Stimulated activated CD8-positive, alpha-beta memory T cell treated with anti-CD3 and anti-CD28 coated beads, Interleukin-4, amount 100 ng/mL, for 48 hours (primary cell): Measurements from ENCODE around the gene VEGFB.

ENCODE experiments used
- DNase-seq: peaks from one replicate; pipeline ENCODE4 v3.0.0-alpha.2; 2020

The VEGFB gene

GRCh38 chr11:64247729-64248531, 13.5 kb downstream of the VEGFB start:
- no peak for DNase-seq

- no peak for DNase-seq
Measured at GRCh38 chr11:64248578-64248977, 14.2 kb downstream of the VEGFB start.

- DNase-seq, result no peak
Measured at GRCh38 chr11:64249038-64249437, 14.7 kb downstream of the VEGFB start.

DNA sequence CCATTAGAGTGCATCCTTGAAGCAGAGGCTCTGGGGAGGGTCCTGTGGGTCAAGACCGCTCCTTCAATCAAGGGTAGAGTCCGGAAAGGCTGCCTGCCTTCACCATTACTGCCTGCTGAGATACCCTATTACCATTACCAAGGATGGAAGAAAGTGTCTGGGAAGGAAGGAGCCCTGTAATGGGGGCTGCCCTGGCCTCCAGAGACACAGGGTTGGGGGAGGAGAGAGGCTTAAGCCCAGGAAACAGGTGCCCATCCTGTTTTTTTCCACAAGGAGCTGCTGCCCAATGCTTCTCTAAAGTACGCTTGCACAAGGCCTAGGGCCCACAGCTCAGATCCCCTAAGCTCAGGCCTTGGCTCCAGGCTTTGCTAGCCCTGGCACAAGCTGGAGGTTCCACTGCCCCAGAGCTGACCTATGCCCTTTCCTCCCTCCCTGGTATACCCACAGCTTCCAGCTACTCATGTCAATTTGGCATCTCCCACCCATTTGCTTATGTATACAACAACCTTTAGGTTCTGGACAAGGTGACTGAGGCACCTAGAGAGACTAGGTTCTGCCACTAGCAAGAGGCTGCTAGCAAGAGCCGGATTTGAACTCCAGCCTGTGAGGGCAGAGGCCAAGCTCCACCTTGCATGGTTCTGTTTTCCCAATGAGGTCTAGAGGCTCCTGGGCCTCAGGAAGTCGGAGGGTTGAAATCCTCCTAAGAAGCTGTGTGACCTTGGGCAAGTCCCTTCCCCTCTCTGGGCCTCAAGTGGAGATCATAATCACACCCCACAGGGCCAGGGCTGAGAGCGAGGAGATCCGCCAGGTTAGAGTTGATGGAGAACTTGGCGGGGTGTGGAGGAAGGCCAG, 15.4 kb downstream of the VEGFB start:
- no peak for DNase-seq

DNA sequence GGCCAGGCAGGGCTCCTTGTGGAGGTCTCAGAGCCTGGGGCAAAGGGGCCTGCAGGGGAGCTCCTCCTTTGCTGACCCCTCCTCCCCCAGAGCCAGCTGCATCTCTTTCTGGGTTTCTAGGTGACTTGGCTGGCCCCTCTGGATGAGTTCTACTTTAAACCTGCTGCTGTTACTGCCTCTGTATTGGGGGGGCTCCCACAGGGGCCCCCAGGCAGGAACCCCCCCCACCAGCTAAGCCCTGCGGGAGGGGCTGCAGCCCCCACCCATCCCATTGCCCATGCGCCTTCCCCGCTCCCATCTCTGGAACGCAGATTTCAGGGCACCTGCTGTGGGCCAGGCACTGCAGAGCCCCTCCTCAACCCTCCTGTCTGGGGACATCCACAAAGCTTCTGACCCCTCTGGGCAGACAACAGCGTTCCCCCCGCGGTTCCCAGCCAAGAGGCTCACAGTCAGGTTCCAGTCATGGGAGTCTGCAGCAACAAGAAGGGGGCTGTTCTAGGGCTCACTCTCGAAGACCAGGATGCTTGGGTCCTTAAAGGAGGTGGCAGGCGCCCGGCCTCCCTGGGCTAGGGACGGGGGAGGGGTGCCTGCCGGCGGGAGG, 16.1 kb downstream of the VEGFB start:
- no peak for DNase-seq

- peak; percentile 78 for DNase-seq
Measured at GRCh38 chr11:64251016-64251752, 16.8 kb downstream of the VEGFB start, which contains the start of gene PLCB3. TSS of gene PLCB3 (plus strand) at chr11:64251530. CDS start at chr11:64251650, 120 bp downstream.

- no peak for DNase-seq
Measured at GRCh38 chr11:64251753-64252002, 17.3 kb downstream of the VEGFB start.

DNA sequence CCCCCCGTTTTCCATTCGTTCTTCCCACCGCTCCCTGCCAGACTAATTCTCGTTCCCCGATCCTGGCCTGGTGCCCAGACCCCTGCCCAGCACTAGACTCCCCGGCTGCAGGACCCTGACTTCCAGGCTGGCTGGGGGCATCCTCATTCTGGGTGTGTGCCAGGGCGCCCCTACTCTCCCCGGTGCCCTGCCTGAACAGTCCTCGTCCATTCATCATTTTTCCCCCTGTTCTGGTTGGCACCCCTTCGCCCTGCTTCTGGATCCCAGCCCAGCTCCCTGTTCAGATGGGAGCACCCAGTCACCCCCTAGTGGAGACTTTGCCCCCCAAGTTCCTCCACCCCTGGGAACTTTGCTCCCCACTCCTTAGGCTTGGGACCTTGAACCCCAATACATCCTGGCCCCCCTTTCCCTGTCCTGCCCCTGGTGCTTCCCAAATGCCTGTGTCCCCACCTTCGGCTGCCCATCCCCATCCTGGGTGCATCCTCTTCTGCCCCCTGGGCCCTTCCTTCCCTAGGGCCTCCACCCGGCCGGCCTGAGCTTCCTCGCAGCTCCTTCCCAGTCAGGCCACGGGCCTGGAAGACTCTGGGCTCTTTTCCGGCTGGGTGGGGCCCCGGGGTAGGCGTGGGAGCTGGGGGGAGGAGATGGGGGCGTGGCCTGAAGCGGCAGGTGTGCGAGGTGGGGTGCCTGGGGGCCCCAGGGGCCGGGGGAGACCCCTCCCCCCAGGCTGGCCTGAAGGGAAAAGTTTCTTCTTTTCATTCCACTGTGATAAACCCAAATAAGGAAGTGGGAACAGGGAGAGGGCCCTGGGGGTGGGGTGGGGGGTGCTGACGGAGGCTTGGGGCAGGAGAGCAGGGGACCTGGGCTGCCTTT, 17.9 kb downstream of the VEGFB start:
- peak; percentile 62 for DNase-seq

DNA sequence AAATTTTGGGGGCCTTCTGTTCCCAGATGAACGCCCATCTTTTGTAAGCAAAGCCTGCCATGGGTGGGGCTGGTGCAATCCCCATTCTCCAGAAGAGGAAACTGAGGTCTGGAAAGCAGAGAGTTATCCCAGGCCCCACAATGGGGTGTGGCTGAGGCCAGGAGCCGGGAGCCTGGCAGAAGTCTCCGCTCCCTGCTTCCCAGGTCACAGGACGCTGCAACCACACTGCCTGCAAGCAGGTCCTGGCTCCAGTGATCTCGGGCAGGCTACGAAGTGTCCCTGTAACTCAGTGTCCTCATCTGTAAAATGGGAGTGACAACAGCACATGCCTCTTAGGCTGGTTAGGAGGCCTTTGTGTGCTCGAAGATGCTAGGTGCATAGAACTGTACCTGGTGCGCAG, 18.7 kb downstream of the VEGFB start:
- DNase-seq, result no peak

GRCh38 chr11:64253481-64253880, 19.1 kb downstream of the VEGFB start:
- DNase-seq, result no peak

DNA sequence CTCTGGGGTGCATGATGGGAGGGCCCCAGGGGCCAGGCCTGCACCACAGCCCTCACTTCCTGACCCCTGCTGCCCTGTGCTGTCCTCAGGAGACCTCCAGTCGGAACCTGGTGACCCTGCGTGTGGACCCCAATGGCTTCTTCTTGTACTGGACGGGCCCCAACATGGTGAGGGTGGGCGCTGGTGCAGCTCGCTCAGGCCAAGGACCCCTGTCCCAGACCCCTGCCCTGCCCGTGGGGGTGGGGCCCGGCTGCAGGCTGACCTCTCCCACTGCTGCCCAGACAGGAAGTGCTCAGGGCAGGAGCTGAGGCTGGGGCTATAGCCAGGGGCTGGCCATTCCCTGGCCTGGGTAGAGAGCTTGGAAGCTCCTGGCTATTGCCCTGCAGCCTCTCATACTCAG, 19.9 kb downstream of the VEGFB start:
- no peak for DNase-seq

DNA sequence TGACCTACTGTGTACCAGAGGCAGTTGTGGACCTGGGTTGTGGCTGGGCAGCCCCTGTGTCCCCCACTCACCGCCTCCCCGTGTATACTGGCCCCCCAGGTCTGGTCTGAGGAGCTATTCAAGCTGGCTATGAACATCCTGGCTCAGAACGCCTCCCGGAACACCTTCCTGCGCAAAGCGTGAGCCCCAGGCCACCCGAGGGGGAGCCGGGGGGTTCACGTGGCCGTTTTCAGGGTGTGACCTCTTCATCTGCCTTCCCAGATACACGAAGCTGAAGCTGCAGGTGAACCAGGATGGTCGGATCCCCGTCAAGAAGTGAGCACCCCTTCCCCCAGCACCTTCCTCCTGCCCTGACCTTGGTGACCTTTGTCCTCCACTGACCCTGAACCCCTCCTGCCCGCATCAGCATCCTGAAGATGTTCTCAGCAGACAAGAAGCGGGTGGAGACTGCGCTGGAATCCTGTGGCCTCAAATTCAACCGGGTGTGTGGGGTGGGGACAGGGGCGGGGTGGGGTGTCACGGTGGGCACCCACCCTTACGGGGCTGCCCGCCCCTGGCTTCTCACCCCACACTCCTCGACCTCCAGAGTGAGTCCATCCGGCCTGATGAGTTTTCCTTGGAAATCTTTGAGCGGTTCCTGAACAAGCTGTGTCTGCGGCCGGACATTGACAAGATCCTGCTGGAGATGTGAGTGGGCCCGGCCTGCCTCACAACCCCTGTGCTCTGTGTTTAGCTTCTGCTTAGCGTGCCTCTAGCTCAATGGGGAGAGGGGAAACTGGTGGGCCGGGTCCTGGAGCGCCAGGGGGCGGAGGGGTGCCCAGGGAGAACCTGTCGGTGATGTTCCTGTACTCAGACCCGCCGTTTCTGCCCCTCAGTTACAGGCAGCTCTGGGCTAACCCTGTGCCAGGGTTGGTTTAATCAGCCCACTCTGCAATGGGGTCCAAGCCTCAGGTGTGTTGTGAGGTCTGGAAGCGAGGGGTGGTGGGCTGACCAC, 21.0 kb downstream of the VEGFB start:
- DNase-seq, result no peak

GRCh38 chr11:64256300-64256699, 21.9 kb downstream of the VEGFB start:
- DNase-seq, result no peak

DNA sequence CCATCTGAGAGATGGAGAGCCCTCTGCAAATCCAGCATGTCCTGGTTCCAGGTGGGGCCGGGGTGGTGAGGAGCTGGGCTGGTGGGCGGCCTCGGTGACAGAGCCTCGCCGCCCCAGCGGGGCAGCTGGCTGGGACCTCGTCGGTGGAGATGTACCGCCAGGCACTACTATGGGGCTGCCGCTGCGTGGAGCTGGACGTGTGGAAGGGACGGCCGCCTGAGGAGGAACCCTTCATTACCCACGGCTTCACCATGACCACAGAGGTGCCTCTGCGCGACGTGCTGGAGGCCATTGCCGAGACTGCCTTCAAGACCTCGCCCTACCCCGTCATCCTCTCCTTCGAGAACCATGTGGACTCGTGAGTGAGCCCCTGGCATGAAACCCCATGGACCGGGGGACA, 24.0 kb downstream of the VEGFB start:
- no peak for DNase-seq

GRCh38 chr11:64258946-64259532, 24.7 kb downstream of the VEGFB start:
- no peak for DNase-seq

DNA sequence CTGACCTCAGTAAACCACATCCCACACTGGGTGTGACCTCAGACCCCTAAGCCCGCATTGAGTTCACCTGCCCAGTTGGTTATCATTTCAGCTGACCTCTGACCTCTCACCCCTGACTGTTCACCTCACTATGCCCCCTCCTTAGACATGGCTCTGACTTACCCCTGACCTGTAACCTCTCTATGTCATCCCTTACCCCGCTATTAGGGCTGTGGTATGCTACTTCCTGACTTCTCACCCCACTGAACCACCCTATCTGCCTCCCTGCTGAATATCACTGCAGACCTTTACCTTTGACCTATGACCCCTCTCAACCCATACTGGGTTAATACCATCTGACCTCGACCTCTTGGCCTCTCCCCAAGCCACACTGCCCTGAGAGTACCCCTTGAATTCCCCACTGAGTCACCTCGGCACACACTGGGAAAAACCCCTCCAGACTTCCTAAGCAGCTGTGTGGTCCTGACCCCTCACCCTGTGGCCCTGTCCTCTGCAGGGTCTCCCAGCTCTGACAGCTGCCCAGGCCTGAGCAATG, 25.2 kb downstream of the VEGFB start:
- DNase-seq, result no peak

- no peak for DNase-seq
Measured at GRCh38 chr11:64260147-64260708, 25.8 kb downstream of the VEGFB start.

- DNase-seq, result no peak
Measured at GRCh38 chr11:64261556-64262080, 27.2 kb downstream of the VEGFB start.

- DNase-seq, result no peak
Measured at GRCh38 chr11:64262271-64263002, 28.1 kb downstream of the VEGFB start.
